Measurements from ENCODE around the gene STRN4. TPM values are rescaled to one million over a fixed set of nuclear protein-coding genes. Genes with fewer than 3 reads are reported as not detected.

Gene STRN4
- total RNA-seq, 1 experiment from 2014 or later: 107 TPM

GRCh38 chr19:46726551-46726950 is 19.7 kb downstream of the STRN4 start:
- no peak overlapping the region for H3K9ac ChIP-seq (ENCODE audit: low read length)
- ATAC-seq: no peak
- no peaks in the 10 kb centered on the region for H3K27me3 ChIP-seq (ENCODE audit: insufficient read depth, low read length)
- intact Hi-C loops (cut with micrococcal nuclease): loop anchor here (10.0 kb wide), 1 partner anchor 112 kb away; no protein-coding TSS in a partner anchor
- no peak for TF ChIP-seq REST (IDR thresholded peaks at IDR 0.05; ENCODE audit: low read depth)
- no peak for TF ChIP-seq EZH2phosphoT487 (IDR thresholded peaks at IDR 0.05; ENCODE audit: borderline replicate concordance)
- peaks cover 0 to 8% of the 10 kb centered on the region in 2 experiments; a peak in 2 of 4 replicates for H3K4me1 ChIP-seq (ENCODE audit: control insufficient read depth in 1 of 2, insufficient read depth in 2 of 2, low read length in 2 of 2)
- ChIA-PET POLR2A (no interaction called here), CTCF (no interaction called here), RAD21 (ENCODE audit: low non-redundant PET in 1 of 2, low total read pairs in 2 of 2, uncharacterized antibody in 2 of 2, unreplicated experiment in 2 of 2) (no interaction called here)
- no TSS peak for BruUV-seq (replicated peaks)
- no peak overlapping the region for H2AFZ ChIP-seq (ENCODE audit: low read depth, low read length, poor library complexity, severe bottlenecking)
- no peaks in the 10 kb centered on the region for H3K9me2 ChIP-seq (ENCODE audit: insufficient read depth)
- no peaks in the 10 kb centered on the region; the same call in 1 of the 2 replicates for H4K20me1 ChIP-seq (ENCODE audit: insufficient read depth)
- H3K27ac ChIP-seq (ENCODE audit: low read depth, low read length): no peak overlapping the region
- no peak for DNase-seq (ENCODE audit: low read depth, low spot score)
- no peaks in the 10 kb centered on the region for H3K9me3 ChIP-seq (ENCODE audit: control insufficient read depth in 1 of 2, insufficient read depth in 1 of 2, low read depth in 1 of 2, low read length in 2 of 2)
- H3K36me3 ChIP-seq (ENCODE audit: control insufficient read depth in 1 of 2, insufficient read depth in 2 of 2, low read length in 2 of 2): peaks cover 56 to 71% of the 10 kb centered on the region in 2 experiments; a peak in 3 of 4 replicates
- H3K4me2 ChIP-seq (ENCODE audit: low read length): no peak overlapping the region
- H3K4me3 ChIP-seq (replicated peaks in 1 of 2; ENCODE audit: low read depth in 1 of 2, low read length in 2 of 2): no peak overlapping the region
- peaks cover 50% of the 10 kb centered on the region; the same call in 1 of the 2 replicates for H3K79me2 ChIP-seq (ENCODE audit: insufficient read depth, low read length)

GRCh38 chr19:46725859-46726393 is 20.3 kb downstream of the STRN4 start:
- Histone ChIP-seq H3K27ac (ENCODE audit: low read depth, low read length) (no peak overlapping the region), H3K4me1 (ENCODE audit: control insufficient read depth in 1 of 2, insufficient read depth in 2 of 2, low read length in 2 of 2) (peaks cover 0 to 2% of the 10 kb centered on the region in 2 experiments; a peak in 1 of 4 replicates), H3K27me3 (ENCODE audit: insufficient read depth, low read length) (no peaks in the 10 kb centered on the region), H3K9me2 (ENCODE audit: insufficient read depth) (no peaks in the 10 kb centered on the region), H4K20me1 (ENCODE audit: insufficient read depth) (no peaks in the 10 kb centered on the region; the same call in 1 of the 2 replicates), H3K9ac (ENCODE audit: low read length) (no peak overlapping the region), H2AFZ (ENCODE audit: low read depth, low read length, poor library complexity, severe bottlenecking) (no peak overlapping the region), H3K36me3 (ENCODE audit: control insufficient read depth in 1 of 2, insufficient read depth in 2 of 2, low read length in 2 of 2) (peaks cover 56 to 77% of the 10 kb centered on the region in 2 experiments; a peak in 3 of 4 replicates), H3K4me2 (ENCODE audit: low read length) (no peak overlapping the region), H3K9me3 (ENCODE audit: control insufficient read depth in 1 of 2, insufficient read depth in 1 of 2, low read depth in 1 of 2, low read length in 2 of 2) (no peaks in the 10 kb centered on the region), H3K4me3 (replicated peaks in 1 of 2; ENCODE audit: low read depth in 1 of 2, low read length in 2 of 2) (no peak overlapping the region), H3K79me2 (ENCODE audit: insufficient read depth, low read length) (peaks cover 43% of the 10 kb centered on the region; the same call in 1 of the 2 replicates)
- ChIA-PET RAD21 (ENCODE audit: low non-redundant PET in 1 of 2, low total read pairs in 2 of 2, uncharacterized antibody in 2 of 2, unreplicated experiment in 2 of 2) (no interaction called here), POLR2A (interaction anchor here (0.6 kb wide), 1 partner anchor 154 kb away, joined by 3 read pairs; no protein-coding TSS in a partner anchor), CTCF (no interaction called here)
- no TSS peak for BruUV-seq (replicated peaks)
- intact Hi-C loops (cut with micrococcal nuclease): loop anchor here (10.0 kb wide), 1 partner anchor 111 kb away; no protein-coding TSS in a partner anchor
- ATAC-seq (no peak), DNase-seq (ENCODE audit: low read depth, low spot score) (no peak)
- no peak for TF ChIP-seq FOSL1 (IDR thresholded peaks at IDR 0.05; ENCODE audit: low read depth)
- no peak for TF ChIP-seq EZH2 (IDR thresholded peaks at IDR 0.05)
- no peak for TF ChIP-seq ZBTB33 (IDR thresholded peaks at IDR 0.05; ENCODE audit: extremely low read depth, insufficient replicate concordance, low read length)
- no peak for TF ChIP-seq JUND (IDR thresholded peaks at IDR 0.05)
- TF ChIP-seq POLR2AphosphoS5 (IDR thresholded peaks at IDR 0.05; ENCODE audit: low read depth, low read length): 0 out of 2 replicates have a peak, but pooled peaks have one; percentile 7
- no peak for TF ChIP-seq SRF (IDR thresholded peaks at IDR 0.05; ENCODE audit: low read depth)
